ENCODE data around the gene CLUH.
"Not testable (repeated sequence)": the region's sequence is repeated elsewhere in the genome, so short reads cannot be mapped to it uniquely, and the experiment has no call there.

CLUH gene

GRCh38 chr17:2687074-2687418 lies 24.5 kb downstream of the CLUH start:
- DNase-seq: no peak

GRCh38 chr17:2685696-2686095 lies 25.9 kb downstream of the CLUH start:
- no peak for DNase-seq

- DNase-seq: no peak
Measured at GRCh38 chr17:2684549-2684948, 27.0 kb downstream of the CLUH start.

- DNase-seq: no peak
Measured at GRCh38 chr17:2683912-2684311, 27.7 kb downstream of the CLUH start.

- DNase-seq: no peak
Measured at GRCh38 chr17:2682176-2682938, 29.2 kb downstream of the CLUH start.

- no peak for DNase-seq
Measured at GRCh38 chr17:2681650-2682049, 29.9 kb downstream of the CLUH start.

- DNase-seq: no peak
Measured at GRCh38 chr17:2680961-2681360, 30.6 kb downstream of the CLUH start.

- DNase-seq: not testable (repeated sequence)
Measured at GRCh38 chr17:2679247-2679646, 32.3 kb downstream of the CLUH start.

GRCh38 chr17:2672026-2672425 lies 39.5 kb downstream of the CLUH start:
- no peak for DNase-seq

- DNase-seq: not testable (repeated sequence)
Measured at GRCh38 chr17:2660410-2660809, 51.2 kb downstream of the CLUH start.

GRCh38 chr17:2659337-2659736 lies 52.2 kb downstream of the CLUH start:
- DNase-seq: not testable (repeated sequence)

GRCh38 chr17:2656283-2656682 lies 55.3 kb downstream of the CLUH start:
- DNase-seq: no peak

- DNase-seq: no peak
Measured at GRCh38 chr17:2655546-2655945, 56.0 kb downstream of the CLUH start.

- DNase-seq: not testable (repeated sequence)
Measured at GRCh38 chr17:2652911-2653310, 58.7 kb downstream of the CLUH start.

GRCh38 chr17:2649191-2649590 lies 62.4 kb downstream of the CLUH start:
- DNase-seq: no peak

- no peak for DNase-seq
Measured at GRCh38 chr17:2647957-2648356, 63.6 kb downstream of the CLUH start.

GRCh38 chr17:2644971-2645370 lies 66.6 kb downstream of the CLUH start:
- no peak for DNase-seq

Measured in NCI-H2081 treated with DMSO at 0.1 percent for 48 hours (cell line).